NCI-H2107 treated with DMSO at 0.1 percent for 48 hours (cell line): ENCODE measurements around the gene C15orf62.

ENCODE experiments used
- DNase-seq: peaks from one replicate; lab custom pipeline; 2025; ENCODE audit not compliant: unreplicated experiment; lab: John Stamatoyannopoulos, UW

Gene C15orf62

GRCh38 chr15:40754883-40755811, 14.6 kb upstream of the C15orf62 start, which contains the start of gene RMDN3:
TSS of gene RMDN3 (minus strand) at chr15:40755254. CDS start at chr15:40754783, 471 bp downstream.
- DNase-seq, result peak; percentile 54

GRCh38 chr15:40755812-40756208, 14.0 kb upstream of the C15orf62 start:
- no peak for DNase-seq

GRCh38 chr15:40756938-40757337, 12.8 kb upstream of the C15orf62 start:
- no peak for DNase-seq

GRCh38 chr15:40759961-40760360, 9.8 kb upstream of the C15orf62 start:
- no peak for DNase-seq

- DNase-seq, result peak; percentile 33
Measured at GRCh38 chr15:40762919-40763800, 6.6 kb upstream of the C15orf62 start.

DNA sequence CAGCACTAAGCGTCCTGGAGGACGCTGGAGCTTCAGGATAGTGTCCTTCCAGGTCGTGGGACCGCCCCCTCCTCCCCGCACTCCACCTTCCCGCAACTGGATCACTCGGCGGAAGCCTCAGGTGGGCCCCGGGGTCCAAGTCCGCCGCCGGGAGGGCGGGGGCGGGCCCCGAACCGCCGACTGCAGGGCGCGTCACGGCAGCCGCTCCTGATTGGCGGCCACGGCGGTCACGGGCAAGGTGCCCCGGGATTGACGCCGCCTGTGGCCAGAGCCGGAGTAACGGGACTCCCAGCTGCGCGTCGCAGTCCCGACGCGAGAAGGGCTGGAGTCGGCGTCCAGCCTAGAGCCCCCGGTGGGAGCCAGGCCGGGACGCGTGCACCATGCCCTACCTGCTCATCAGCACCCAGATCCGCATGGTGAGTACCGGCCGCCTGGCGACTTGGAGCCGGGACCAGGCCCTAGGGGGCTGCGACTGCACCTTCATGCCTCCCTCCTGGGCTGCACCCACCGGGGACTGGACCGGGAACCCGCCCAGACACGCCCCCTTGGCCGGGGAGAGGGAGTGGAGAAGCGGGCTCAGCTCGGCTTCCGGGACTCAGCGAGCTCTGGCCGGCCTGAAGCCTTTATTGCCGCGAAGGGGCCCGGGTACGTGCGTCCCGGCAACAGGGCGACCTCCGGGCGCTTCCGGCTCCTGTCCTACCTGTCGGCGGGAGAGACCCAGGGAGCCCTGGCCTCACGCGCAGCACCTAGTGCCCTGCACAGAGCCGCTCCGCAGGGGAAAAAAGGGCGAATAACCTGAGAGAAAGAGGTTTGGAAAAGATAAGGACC, 5.8 kb upstream of the C15orf62 start, which contains the start of gene GCHFR:
GCHFR (plus strand) TSS at position 268 of the 828 bp plus-strand sequence; CDS start at position 381, 113 bp downstream.
- DNase-seq, result no peak

DNA sequence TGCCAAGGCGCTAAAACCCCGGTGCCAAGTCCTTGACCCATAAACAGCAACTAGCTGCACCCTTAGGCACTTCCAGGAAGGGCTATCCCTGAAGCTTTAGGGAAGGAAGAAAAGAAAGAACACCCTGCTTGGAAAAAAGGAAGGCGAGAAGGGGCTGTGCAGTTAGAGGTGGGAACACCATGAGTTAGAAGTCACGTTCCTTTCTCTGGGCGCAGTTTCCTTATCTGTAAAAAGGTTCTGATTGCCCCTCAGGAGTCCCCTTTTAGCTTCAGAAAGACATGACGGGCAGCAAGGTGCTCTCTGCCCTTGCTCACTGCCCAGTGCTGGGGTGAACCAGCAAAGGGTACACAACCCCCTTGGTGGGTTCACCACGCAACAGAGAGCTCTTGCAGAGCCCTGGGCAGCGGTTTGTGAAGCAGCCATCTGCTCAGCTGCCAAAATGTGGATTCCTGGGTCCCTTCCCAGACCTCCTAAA, 5.1 kb upstream of the C15orf62 start:
- no peak for DNase-seq

- no peak for DNase-seq
Measured at GRCh38 chr15:40766194-40766815, 3.5 kb upstream of the C15orf62 start.

GRCh38 chr15:40766906-40767837, 2.6 kb upstream of the C15orf62 start:
- DNase-seq, result no peak

DNA sequence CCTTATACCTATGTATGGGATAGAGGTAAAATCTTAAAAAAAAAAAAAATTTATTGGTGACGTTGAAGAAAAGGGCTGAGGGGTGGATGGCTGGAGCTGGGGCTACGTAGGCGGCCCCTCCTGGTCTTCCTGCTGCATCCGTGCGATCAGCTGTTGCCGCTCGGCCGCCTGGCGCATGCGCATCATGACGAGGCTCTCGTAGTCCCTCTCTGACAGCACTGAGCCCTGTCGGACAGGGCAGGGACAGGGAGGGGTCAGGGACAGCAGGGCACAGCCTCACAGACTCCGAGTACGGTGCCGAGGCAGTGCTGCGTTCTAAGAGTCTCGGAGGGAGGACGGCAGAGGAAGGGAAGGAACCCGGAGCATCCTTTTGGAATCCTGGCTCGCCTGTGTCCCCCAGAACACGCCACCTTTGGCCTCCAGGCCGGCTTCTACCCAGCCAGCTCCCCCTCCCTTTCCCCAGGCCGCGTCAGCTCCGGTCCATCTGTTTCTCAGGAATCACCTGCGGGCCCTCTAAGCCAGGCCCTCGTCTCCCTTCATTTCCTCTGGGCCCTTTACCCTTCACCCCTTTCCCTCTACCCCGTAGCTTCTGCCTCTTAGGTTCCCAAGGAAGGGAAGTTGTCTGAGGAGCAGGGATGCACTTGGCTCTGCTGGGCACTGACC, 1.8 kb upstream of the C15orf62 start:
- DNase-seq, result no peak

DNA sequence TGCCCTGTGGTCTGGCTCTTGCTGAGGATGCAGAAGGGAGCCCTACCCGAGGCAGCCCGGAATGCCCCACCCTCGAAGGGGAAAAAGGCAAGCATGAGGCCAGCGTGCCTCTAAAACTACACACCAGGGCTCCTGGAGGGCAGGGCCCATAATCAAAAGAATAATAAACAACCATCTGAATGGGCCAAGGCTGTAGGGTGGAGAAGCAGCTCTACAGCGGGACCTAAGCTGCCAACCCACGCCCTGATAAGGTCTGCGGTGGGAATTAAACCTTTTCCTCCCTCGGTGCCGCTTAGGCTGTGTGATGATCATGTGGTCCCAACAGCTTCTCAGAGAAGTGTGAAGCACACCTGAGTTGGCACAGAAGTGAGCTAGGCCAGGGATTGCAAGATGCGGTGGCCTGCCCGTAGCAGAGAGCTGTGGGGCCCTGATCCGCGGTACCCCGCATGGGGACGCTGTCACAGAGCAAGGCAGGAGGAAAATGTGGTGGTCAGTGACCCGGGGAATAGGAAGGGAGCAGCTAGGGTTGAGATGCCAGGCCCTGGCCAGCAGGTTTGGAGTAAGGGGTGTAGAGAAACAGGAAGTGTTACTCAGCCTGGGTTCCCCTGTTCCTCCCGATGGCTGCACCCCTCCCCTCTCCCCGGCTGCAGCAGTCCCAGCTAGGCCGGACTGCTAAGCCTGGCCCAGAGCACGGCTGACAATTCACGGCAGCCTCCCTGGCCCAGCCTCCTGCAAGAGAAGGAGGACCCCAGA, 1.1 kb upstream of the C15orf62 start:
- DNase-seq, result no peak

DNA sequence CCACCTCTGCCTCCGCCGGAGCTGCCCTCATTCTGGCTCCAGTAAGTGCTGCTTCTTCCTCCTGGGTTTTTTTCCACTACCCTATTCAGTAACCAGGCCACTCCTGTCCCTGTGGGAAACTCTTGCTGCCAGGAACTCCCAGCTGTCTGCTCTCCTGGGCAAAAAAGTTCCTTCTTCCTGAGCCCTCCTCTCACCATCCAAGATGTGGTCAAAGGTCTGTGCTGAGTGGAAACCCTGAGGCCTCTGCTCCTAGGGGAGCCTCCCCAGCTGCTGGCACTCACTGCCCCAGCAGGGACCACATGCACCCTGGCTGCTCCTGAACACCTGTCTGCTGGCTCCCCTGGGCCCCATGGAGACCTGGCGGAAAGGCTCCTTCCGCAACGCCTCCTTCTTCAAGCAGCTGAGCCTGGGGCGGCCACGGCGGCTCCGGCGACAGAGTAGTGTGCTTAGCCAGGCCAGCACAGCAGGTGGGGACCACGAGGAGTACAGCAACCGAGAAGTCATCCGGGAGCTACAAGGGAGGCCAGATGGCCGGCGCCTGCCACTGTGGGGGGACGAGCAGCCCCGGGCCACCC, 454 bp downstream of the C15orf62 start:
- DNase-seq, result peak; percentile 36

GRCh38 chr15:40771242-40771641, 1.5 kb downstream of the C15orf62 start:
- no peak for DNase-seq

GRCh38 chr15:40772014-40772413, 2.2 kb downstream of the C15orf62 start:
- no peak for DNase-seq

DNA sequence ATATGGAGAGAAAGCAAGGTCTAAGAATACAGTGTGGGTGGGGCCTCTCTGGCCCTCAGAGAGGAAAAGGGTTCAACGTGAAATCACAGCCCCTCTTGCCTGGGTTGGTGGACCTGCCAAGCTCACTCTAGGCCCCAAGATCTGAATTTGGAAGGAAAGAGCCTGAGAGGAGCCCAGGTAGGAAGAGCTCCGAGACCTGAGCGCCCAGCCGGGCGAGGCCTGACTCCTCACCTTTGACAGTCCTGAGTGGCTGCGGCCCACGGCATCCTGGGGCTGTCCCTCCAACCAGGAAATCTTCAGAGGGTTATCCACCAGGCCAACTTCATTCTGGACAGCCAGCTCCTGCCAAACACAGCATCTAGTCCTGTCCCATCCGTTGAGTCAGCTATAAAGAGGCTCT, 3.7 kb downstream of the C15orf62 start:
- no peak for DNase-seq

GRCh38 chr15:40773902-40774301, 4.1 kb downstream of the C15orf62 start:
- no peak for DNase-seq

- DNase-seq, result no peak
Measured at GRCh38 chr15:40775007-40775406, 5.2 kb downstream of the C15orf62 start.
